H1 (cell line): Measurements from ENCODE around the gene CNGA2. TPM values are rescaled to one million over a fixed set of nuclear protein-coding genes. Genes with fewer than 3 reads are reported as not detected.

Source experiments
- CTCF ChIA-PET: fragments of 300-600 bp; sonication (Branson Sonifier 250); formaldehyde crosslinking; loops from one replicate; lab custom pipeline; 2021; ENCODE audit not compliant: partially characterized antibody; lab: Charles Lee
- POLR2A ChIA-PET: fragments of 300-600 bp; sonication (Branson Sonifier 250); formaldehyde crosslinking; loops from one replicate; lab custom pipeline; 2021; ENCODE audit warnings: inconsistent platforms; ENCODE audit not compliant: partially characterized antibody; lab: Charles Lee
- DNase-seq, 2 experiments: peaks; one replicate each; pipeline versions ENCODE4 v3.0.0 to v3.0.0-alpha.2; 2010 to 2022; ENCODE audit warnings: low spot score in 2 of 2, low read depth in 1 of 2, mixed read lengths in 1 of 2
- FAIRE-seq: peaks from 2 replicates; lab custom pipeline; 2011; peaks lifted over from hg19 to GRCh38; lab: Jason Lieb, UNC
- H2AFZ ChIP-seq: 2 replicates; pipeline ENCODE4 v1.8.1; 2012; ENCODE audit warnings: low read length, inconsistent platforms
- H2AK5ac ChIP-seq: 2 replicates; pipeline ENCODE4 v1.6.1; 2013; ENCODE audit warnings: low read depth, low read length
- H2BK120ac ChIP-seq: replicated peaks from 2 replicates; pipeline ENCODE3; 2013; ENCODE audit warnings: low read depth, low read length, inconsistent platforms
- H2BK12ac ChIP-seq: 2 replicates; pipeline ENCODE4 v1.6.1; 2013; ENCODE audit warnings: low read depth, low read length
- H2BK15ac ChIP-seq: 2 replicates; pipeline ENCODE4 v1.6.1; 2013; ENCODE audit warnings: low read length
- H2BK20ac ChIP-seq: 2 replicates; pipeline ENCODE4 v1.6.1; 2013; ENCODE audit warnings: low read length
- H2BK5ac ChIP-seq: 2 replicates; pipeline ENCODE4 v1.6.1; 2013; ENCODE audit warnings: low read depth, low read length
- H3K14ac ChIP-seq: 2 replicates; pipeline ENCODE4 v1.6.1; 2013; ENCODE audit warnings: inconsistent platforms; ENCODE audit not compliant: insufficient read length
- H3K18ac ChIP-seq: 2 replicates; pipeline ENCODE4 v1.6.1; 2013; ENCODE audit warnings: low read length; ENCODE audit errors: extremely low read depth
- H3K23ac ChIP-seq: 2 replicates; pipeline ENCODE4 v1.6.1; 2013; ENCODE audit warnings: inconsistent platforms; ENCODE audit not compliant: insufficient read length
- H3K23me2 ChIP-seq: 2 replicates; pipeline ENCODE4 v1.6.1; 2013; ENCODE audit warnings: low read depth, low read length
- H3K27ac ChIP-seq: 2 replicates; pipeline ENCODE4 v1.6.1; 2011; ENCODE audit warnings: low read depth, low read length, inconsistent platforms
- H3K27me3 ChIP-seq, 4 experiments: replicated peaks in 1 of 4; 1 replicate in 1 of 4; 2 replicates in 3 of 4; pipeline versions ENCODE4 v1.6.1 to v1.8.1; 2011 to 2013; ENCODE audit warnings: low read length in 3 of 4, mild to moderate bottlenecking in 3 of 4, inconsistent platforms in 2 of 4, mixed read lengths in 2 of 4, moderate library complexity in 1 of 4; ENCODE audit not compliant: control insufficient read depth in 3 of 4, insufficient read depth in 3 of 4; ENCODE audit errors: extremely low read depth in 1 of 4
- H3K36me3 ChIP-seq, 4 experiments: 2 replicates each; pipeline versions ENCODE4 v1.6.1 to v1.8.1; 2011 to 2013; ENCODE audit warnings: mild to moderate bottlenecking in 4 of 4, low read length in 3 of 4, moderate library complexity in 2 of 4, control low read depth in 1 of 4, inconsistent platforms in 1 of 4; ENCODE audit not compliant: insufficient read depth in 4 of 4, control insufficient read depth in 2 of 4
- H3K4ac ChIP-seq: replicated peaks from 2 replicates; pipeline ENCODE3; 2013; ENCODE audit warnings: low read length, low read depth, mixed read lengths, inconsistent platforms; ENCODE audit not compliant: insufficient read length
- H3K4me1 ChIP-seq, 4 experiments: replicated peaks in 1 of 4; 1 replicate in 1 of 4; 2 replicates in 3 of 4; pipeline versions ENCODE4 v1.6.1 to v1.8.1; 2011 to 2013; ENCODE audit warnings: low read length in 3 of 4, inconsistent platforms in 2 of 4, mixed read lengths in 1 of 4; ENCODE audit not compliant: insufficient read depth in 4 of 4, control insufficient read depth in 3 of 4
- H3K4me2 ChIP-seq, 2 experiments: 2 replicates each; pipeline versions ENCODE4 v1.6.1 to v1.8.1; 2011 to 2013; ENCODE audit warnings: low read depth in 2 of 2, low read length in 2 of 2, control low read depth in 1 of 2, inconsistent platforms in 1 of 2, mild to moderate bottlenecking in 1 of 2; ENCODE audit not compliant: insufficient read depth in 1 of 2
- H3K4me3 ChIP-seq, 4 experiments: fragments of 200-600, 300-600 bp in 1 of 4; sonication (generic), shearing (Covaris generic), sonication (Bioruptor Twin) in 1 of 4; 2 replicates each; pipeline versions ENCODE4 v1.5.1 to v1.8.1; 2011 to 2016; ENCODE audit warnings: low read length in 4 of 4, low read depth in 3 of 4, control low read depth in 2 of 4, inconsistent platforms in 2 of 4, mild to moderate bottlenecking in 2 of 4, mixed read lengths in 1 of 4, moderate library complexity in 1 of 4; ENCODE audit not compliant: insufficient read depth in 2 of 4; ENCODE audit errors: extremely low read depth in 1 of 4
- H3K56ac ChIP-seq: replicated peaks from 2 replicates; pipeline ENCODE3; 2013; ENCODE audit warnings: low read depth, mild to moderate bottlenecking, mixed read lengths, low read length, inconsistent platforms; ENCODE audit not compliant: insufficient read length
- H3K79me1 ChIP-seq: 2 replicates; pipeline ENCODE4 v1.6.1; 2013; ENCODE audit warnings: low read depth, low read length, control low read depth
- H3K79me2 ChIP-seq, 2 experiments: 2 replicates each; pipeline versions ENCODE4 v1.6.1 to v1.8.1; 2012 to 2013; ENCODE audit warnings: low read length in 2 of 2, mild to moderate bottlenecking in 2 of 2, inconsistent platforms in 1 of 2; ENCODE audit not compliant: insufficient read depth in 2 of 2, control insufficient read depth in 1 of 2
- H3K9ac ChIP-seq, 4 experiments: replicated peaks in 1 of 4; 1 replicate in 1 of 4; 2 replicates in 3 of 4; pipeline versions ENCODE4 v1.6.1 to v1.8.1; 2011 to 2013; ENCODE audit warnings: low read depth in 3 of 4, low read length in 3 of 4, control low read depth in 2 of 4, mild to moderate bottlenecking in 2 of 4, moderate library complexity in 2 of 4, inconsistent platforms in 1 of 4; ENCODE audit errors: extremely low read depth in 1 of 4
- H3K9me3 ChIP-seq, 2 experiments: 2 replicates each; pipeline versions ENCODE4 v1.6.1 to v1.8.1; 2012 to 2013; ENCODE audit warnings: mild to moderate bottlenecking in 2 of 2, moderate library complexity in 2 of 2, control low read depth in 1 of 2, inconsistent platforms in 1 of 2, low read depth in 1 of 2, low read length in 1 of 2, mixed read lengths in 1 of 2; ENCODE audit not compliant: insufficient read depth in 2 of 2
- H4K20me1 ChIP-seq, 2 experiments: replicated peaks in 1 of 2; 2 replicates each; pipeline versions ENCODE3 to v1.8.1; 2011 to 2013; ENCODE audit warnings: inconsistent platforms in 2 of 2, low read length in 2 of 2, mild to moderate bottlenecking in 1 of 2; ENCODE audit not compliant: insufficient read depth in 2 of 2, control insufficient read depth in 1 of 2
- H4K5ac ChIP-seq: 2 replicates; pipeline ENCODE4 v1.6.1; 2013; ENCODE audit warnings: low read length, low read depth, mixed read lengths, inconsistent platforms; ENCODE audit not compliant: insufficient read length
- H4K8ac ChIP-seq: 2 replicates; pipeline ENCODE4 v1.8.0; 2013; ENCODE audit warnings: mild to moderate bottlenecking, moderate library complexity, low read length, inconsistent platforms; ENCODE audit not compliant: insufficient read depth; ENCODE audit errors: extremely low read depth
- H4K91ac ChIP-seq: replicated peaks from 2 replicates; pipeline ENCODE3; 2013; ENCODE audit warnings: low read length, mixed read lengths, inconsistent platforms; ENCODE audit not compliant: insufficient read length
- BCL11A ChIP-seq, 2 experiments: IDR thresholded peaks; one replicate each; pipeline ENCODE4 v1.6.1; 2011; ENCODE audit warnings: low read depth in 2 of 2, low read length in 2 of 2, mild to moderate bottlenecking in 2 of 2
- EZH2 ChIP-seq: fragments of 200-600 bp; sonication (generic); IDR thresholded peaks from 2 replicates; pipeline ENCODE4 v1.7.1; 2012; ENCODE audit warnings: low read depth, mild to moderate bottlenecking, moderate library complexity, low read length, inconsistent platforms; ENCODE audit not compliant: severe bottlenecking
- RAD21 ChIP-seq, 2 experiments: IDR thresholded peaks in 1 of 2; conservative IDR thresholded peaks in 1 of 2; 2 replicates each; pipeline ENCODE4 v1.6.1; 2011; ENCODE audit warnings: low read depth in 2 of 2, low read length in 2 of 2, improper control_type of control experiment in 1 of 2, inconsistent platforms in 1 of 2, mild to moderate bottlenecking in 1 of 2, moderate library complexity in 1 of 2
- TAF1 ChIP-seq: IDR thresholded peaks from 2 replicates; pipeline ENCODE4 v1.6.1; 2011; ENCODE audit warnings: mild to moderate bottlenecking, low read depth, low read length
- WGBS, 2 experiments: shearing (Covaris generic) in 1 of 2; methylation state at CpG; one replicate each; pipeline versions ENCODE4 v1.1.6 to v1.1.7; 2013 to 2015; ENCODE audit warnings: low lambda C conversion rate in 2 of 2, mixed read lengths in 2 of 2, inconsistent platforms in 1 of 2, low coverage in 1 of 2, missing lambda C conversion rate in 1 of 2; ENCODE audit not compliant: insufficient replicate concordance in 2 of 2, insufficient coverage in 1 of 2, insufficient read length in 1 of 2; ENCODE audit errors: extremely low coverage in 1 of 2, missing lambda C conversion rate in 1 of 2; 5-methylcytosine and 5-hydroxymethylcytosine counted together
- polyA plus RNA-seq, 7 experiments: library from polyadenylated mRNA; depleted of rRNA in 3 of 7; stranded (reverse) in 5 of 7; unstranded in 2 of 7; fragments of >200 nt in 5 of 7; fragments of 200-250 nt in 2 of 7; gene quantifications; 1 replicate in 5 of 7; 2 replicates in 1 of 7; 4 replicates in 1 of 7; pipeline versions ENCODE4 v1.2.1 to v1.2.3, GENCODE V29; 2011 to 2013; ENCODE audit warnings: missing spikeins in 2 of 7, mixed read lengths in 2 of 7
- total RNA-seq: library from RNA; stranded (reverse); fragmentation: NEBNext Ultra II Directional; extraction: Animal tissue kit (Norgen Biotek cat#: 25700); gene quantifications from 2 replicates; pipeline ENCODE4 v1.2.1, GENCODE V29; 2021

The CNGA2 gene
- total and polyA plus RNA-seq, 2 of the 8 experiments (the other 6 are each of a cell fraction or from before 2014, with no cell fraction given) = not detected

DNA sequence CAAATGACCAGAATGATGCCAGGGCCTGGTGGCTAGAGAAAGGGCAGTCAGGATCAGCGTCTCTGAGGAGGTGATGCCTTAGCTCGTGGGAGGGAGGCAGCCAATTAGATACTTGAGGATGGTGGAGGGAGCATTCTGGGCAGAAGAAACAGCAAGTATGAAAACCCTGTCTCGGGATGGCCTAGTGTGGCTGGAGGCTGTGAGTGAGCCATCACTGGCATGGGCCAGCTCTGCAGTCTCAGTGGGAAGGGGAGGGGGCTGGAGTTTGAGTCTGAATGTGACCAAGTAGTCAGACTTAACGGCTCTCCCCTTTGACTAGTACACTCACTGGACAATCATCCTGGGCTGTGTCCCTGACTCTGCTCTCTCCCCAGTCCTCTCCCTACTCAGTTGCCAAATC is 7.1 kb downstream of the CNGA2 start:
- Histone ChIP-seq H3K4me1 (no peaks in the 10 kb centered on the region), H3K4ac (no peak overlapping the region), H3K4me2 (no peak overlapping the region), H2BK12ac (no peak overlapping the region), H2AK5ac (no peak overlapping the region), H4K8ac (no peak overlapping the region), H3K18ac (no peak overlapping the region), H3K79me2 (no peaks in the 10 kb centered on the region), H2BK5ac (no peak overlapping the region), H2BK120ac (no peak overlapping the region), H4K91ac (no peak overlapping the region), H3K9ac (no peak overlapping the region), H3K4me3 (no peak overlapping the region), H4K20me1 (no peaks in the 10 kb centered on the region), H3K14ac (no peak overlapping the region), H3K27me3 (no peaks in the 10 kb centered on the region), H3K27ac (no peak overlapping the region), H3K23me2 (no peaks in the 10 kb centered on the region), H2AFZ (no peak overlapping the region), H3K79me1 (no peaks in the 10 kb centered on the region), H3K9me3 (no peaks in the 10 kb centered on the region), H2BK20ac (no peak overlapping the region), H3K23ac (no peak overlapping the region), H4K5ac (no peak overlapping the region), H2BK15ac (no peak overlapping the region), H3K56ac (no peak overlapping the region), H3K36me3 (no peaks in the 10 kb centered on the region)
- FAIRE-seq (no peak), DNase-seq (no peak)
- 90% methylated on average over 3 of the region's 4 CpGs; no CpG with 5 or more reads in 1 of the 2 experiments for WGBS, 2 experiments
- POLR2A ChIA-PET = no interaction called here
- CTCF ChIA-PET = interaction anchor here (2.7 kb wide), 1 partner anchor 11 kb away, joined by 8 read pairs; no protein-coding TSS in a partner anchor
- TF ChIP-seq RAD21 (IDR thresholded peaks at IDR 0.05 in 1 of 2, conservative IDR thresholded peaks at IDR 0.05 in 1 of 2; ENCODE audit: low read depth in 2 of 2, low read length in 2 of 2) (no peak), BCL11A (IDR thresholded peaks at IDR 0.05; ENCODE audit: low read depth in 2 of 2, low read length in 2 of 2) (no peak), TAF1 (no peak), EZH2 (no peak)
